Globus pallidus (tissue), 1 donor: ENCODE data around the gene KATNIP.
"Not testable (repeated sequence)": the region's sequence is repeated elsewhere in the genome, so short reads cannot be mapped to it uniquely, and the experiment has no call there.

Experiments
- DNase-seq: peaks from one replicate; pipeline ENCODE4 v3.0.0-alpha.2; 2015; ENCODE audit warnings: low spot score

Gene KATNIP

GRCh38 chr16:27538528-27538927 is 11.4 kb upstream of the KATNIP start:
- no peak for DNase-seq

DNA sequence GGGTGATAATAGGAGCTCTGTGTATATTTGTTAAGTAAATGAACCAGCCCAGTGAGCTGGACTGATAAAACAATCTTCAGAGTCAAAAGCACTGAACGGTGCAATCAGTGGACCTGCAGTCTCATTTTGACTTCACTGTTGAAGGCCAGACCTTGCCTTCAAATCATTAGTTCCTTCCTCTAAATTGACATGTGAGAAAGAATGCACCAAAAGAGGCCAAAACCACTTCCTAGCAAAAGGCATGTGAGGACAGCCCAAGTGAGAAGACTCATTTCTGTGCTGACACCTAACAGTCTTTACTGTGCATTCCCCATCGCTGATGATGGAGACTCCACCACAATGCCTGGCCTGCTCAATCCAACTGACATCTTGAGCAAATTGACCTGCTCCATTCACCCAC is 10.8 kb upstream of the KATNIP start:
- DNase-seq, result no peak

- DNase-seq, result no peak
Measured at GRCh38 chr16:27539636-27540035, 10.3 kb upstream of the KATNIP start.

GRCh38 chr16:27543801-27544200 is 6.1 kb upstream of the KATNIP start:
- no peak for DNase-seq

DNA sequence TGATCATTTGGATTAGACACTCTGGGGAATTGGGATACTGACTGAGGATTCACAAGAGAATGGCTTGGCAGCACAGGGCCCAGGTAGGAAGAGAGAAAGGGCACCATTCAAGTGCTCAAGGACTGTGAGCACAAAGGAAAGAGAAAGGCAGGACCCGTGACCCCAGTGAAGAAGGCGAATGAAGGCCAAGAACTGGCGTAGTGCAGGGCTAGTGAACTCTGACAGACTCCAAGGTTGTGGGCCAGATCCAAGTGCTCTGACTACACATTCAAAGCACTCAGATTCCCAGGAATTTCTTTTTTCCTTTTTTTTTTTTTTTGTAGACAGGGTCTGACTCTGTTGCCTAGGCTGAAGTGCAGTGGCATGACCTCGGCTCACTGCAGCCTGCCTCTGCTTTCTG is 5.3 kb upstream of the KATNIP start:
- DNase-seq, result no peak

GRCh38 chr16:27547134-27547533 is 2.8 kb upstream of the KATNIP start:
- DNase-seq, result no peak

DNA sequence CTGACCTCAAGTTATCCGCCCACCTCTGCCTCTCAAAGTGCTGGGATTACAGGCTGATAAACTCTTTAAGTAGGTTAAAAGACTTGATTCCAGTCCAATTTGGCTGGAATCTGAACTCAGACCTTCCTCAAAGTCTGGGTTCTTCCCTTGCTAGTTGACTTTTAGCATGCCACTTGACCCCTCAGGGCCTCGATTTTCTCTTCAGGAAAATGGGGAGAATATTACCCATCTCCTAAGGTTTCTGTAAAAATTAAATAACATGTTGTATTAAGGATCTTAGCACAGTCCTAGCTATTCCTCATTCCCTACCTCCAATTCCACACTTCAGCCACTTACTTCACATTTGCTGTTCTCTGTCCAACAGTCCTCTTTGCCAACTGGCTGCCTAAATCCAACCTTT is 2.1 kb upstream of the KATNIP start:
- no peak for DNase-seq

DNA sequence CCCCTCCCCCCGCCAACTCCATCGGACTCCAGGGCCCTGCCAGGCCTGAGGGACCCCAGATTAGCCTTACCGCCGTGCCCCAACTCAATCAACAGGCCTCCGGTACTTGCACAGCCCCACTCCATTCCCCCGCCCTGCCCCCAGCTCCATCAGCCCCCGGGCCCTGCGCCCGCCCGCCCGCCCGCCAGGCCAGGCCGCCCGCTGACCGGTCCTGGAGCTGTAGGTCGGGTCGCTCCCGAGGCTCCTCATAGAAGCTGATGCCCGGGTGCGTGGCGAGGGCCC is 539 bp upstream of the KATNIP start:
- DNase-seq, result no peak

- DNase-seq, result no peak
Measured at GRCh38 chr16:27550582-27550920, 607 bp downstream of the KATNIP start.

DNA sequence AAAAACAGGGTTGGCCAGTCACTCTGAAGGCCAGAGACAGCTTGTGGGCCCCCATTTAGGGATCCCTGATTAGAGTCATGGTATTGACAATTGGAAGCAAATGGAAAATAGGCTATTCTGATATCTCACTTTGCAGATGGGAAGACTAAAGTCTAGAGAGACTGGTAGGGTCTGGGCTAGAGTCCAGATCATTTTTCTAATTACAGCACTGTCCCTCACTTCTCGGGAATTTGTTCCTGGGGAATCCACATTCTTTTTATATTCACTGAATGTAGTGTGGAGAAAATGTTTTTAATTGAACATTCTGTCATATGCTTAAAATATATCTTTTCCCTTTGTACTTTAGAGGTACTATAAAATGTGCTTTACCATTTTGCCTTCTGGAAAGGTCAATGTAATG is 1.1 kb downstream of the KATNIP start:
- no peak for DNase-seq

- no peak for DNase-seq
Measured at GRCh38 chr16:27556471-27556870, 6.5 kb downstream of the KATNIP start.

DNA sequence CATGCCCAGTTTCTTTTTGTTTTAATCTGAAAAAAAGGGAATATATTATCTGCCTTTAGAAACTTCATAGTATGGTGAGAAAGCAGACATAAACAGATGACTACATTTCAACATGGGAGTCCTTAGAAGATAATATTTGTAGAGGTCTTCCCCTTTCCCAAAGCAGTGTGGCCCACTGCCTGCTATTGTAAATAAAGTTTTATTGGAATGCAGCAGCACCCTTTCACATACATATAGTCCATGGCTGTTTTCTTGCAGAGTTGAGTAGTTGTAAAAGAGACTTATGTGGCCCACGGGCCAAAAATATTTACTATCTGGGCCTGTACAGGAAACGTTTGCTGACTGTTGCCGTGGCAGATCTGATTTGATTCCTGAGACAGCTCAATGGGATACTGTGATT is 8.5 kb downstream of the KATNIP start:
- DNase-seq, result no peak

DNA sequence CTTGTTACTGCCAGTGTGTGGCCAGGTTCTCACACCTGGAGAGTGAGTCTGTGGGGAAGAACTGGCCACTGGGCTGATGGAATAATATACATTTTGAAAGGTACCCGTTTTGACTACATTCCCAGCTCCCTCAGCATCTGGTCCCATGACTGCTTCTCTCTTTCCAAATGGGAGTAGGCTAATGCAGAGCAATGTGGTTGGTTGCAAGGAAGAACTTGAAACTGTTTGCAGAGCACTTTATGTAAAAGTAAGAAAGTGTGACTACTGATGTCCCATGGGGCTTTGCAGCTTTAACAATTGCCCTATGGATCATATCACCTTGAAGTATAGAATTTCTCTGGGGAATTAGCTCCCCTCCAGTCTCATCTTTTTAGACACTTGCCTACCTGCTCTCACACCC is 9.0 kb downstream of the KATNIP start:
- no peak for DNase-seq

GRCh38 chr16:27561216-27561615 is 11.3 kb downstream of the KATNIP start:
- no peak for DNase-seq

DNA sequence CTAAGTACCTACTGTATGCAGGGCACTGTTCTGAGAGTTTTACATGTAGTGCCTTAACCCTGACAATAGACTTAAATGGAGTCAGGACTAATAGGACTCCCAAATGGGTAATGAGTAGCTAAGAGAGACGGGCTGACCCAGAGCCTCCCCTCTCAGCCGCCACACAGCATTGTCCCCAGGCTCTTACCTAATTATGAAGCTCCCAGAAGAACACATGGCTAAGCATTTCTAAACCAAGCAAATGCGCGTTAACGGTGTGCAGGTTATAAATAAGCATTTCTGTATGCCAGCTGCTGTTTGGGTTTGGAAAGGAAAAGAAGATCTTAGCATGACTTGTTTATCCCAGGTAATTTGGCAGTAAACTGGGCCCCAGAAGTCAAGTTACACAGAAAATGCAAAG is 14.3 kb downstream of the KATNIP start:
- DNase-seq, result no peak

- no peak for DNase-seq
Measured at GRCh38 chr16:27566417-27566816, 16.5 kb downstream of the KATNIP start.

GRCh38 chr16:27568077-27568476 is 18.1 kb downstream of the KATNIP start:
- no peak for DNase-seq

- DNase-seq, result not testable (repeated sequence)
Measured at GRCh38 chr16:27570986-27571385, 21.0 kb downstream of the KATNIP start.

DNA sequence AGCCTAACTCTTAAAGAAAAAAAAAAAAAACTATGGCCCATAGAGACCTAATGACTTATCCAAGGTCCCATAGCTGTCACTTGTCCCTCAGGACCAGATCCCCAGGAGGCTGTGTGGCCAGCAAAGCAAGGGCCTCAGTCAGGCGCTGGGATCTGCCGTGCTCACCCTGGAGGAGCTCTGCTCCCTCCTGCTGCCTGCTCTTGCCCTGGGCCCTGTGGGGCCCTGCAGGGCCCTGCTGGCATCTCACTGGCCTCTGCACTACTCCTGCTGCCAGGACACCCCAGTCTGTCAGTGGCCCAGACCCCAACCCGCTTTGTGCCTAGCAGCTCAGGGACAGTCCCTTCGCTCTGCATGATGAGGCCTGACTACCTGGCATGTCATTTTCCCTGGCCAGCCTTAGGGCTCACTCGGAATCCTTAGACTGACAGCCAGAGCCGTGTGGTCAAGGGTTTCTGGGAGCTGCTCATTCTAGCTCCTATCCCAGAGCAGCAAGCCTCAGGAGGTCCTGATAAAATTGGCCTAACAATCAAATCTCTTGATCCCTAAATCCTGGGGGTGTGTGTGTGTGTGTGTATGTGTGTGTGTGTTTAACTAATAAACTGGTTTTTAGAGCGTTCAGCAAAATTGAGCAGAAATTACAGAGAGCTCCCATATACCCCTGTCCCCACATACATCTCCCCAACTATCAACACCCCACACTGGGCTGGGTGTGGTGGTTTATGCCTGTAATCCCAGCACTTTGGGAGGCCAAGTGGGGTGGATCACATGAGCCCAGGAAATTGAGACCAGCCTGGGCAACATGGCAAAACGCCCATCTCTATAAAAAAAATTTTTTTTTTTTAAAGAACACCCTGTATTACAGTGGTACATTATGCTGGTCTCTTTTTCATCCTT is 21.7 kb downstream of the KATNIP start:
- DNase-seq, result no peak

DNA sequence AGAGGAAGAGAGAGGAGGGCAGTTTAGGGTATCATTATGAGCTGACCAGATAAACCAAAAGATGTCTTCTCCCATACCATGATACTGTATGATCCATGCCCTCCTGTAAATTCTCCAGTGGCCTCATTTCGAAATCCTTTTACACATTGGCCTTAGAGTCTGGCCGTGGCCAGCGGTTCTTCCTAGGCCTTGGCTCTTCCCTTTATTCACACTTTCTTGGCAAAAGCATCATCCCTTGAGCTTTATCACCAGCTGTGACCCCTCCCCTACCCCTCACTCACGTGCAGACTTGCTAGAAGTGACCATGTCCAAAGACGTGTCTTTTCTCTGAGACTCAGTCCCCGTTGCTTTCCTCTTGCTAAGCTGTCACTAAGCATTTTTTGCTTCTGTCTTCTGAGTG is 22.8 kb downstream of the KATNIP start:
- no peak for DNase-seq

DNA sequence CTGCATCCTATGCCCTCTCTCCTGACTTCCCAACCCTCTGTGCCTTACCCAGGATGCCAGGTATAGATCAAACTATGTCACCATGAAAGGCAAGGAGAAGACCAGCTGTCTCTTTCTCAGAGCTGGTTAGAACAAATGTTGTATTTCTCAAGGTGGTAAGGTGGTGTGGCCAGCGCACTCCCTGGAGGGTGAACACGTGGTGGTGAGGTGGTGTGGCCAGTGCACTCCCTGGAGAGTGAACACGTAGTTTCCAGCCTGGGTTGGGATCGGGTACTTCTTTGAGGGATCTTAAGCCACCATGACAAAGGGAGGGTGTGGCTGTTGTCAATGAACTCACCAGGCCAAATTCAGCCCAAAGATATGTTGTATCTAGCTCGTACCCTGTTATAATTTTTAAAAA is 26.8 kb downstream of the KATNIP start:
- no peak for DNase-seq

DNA sequence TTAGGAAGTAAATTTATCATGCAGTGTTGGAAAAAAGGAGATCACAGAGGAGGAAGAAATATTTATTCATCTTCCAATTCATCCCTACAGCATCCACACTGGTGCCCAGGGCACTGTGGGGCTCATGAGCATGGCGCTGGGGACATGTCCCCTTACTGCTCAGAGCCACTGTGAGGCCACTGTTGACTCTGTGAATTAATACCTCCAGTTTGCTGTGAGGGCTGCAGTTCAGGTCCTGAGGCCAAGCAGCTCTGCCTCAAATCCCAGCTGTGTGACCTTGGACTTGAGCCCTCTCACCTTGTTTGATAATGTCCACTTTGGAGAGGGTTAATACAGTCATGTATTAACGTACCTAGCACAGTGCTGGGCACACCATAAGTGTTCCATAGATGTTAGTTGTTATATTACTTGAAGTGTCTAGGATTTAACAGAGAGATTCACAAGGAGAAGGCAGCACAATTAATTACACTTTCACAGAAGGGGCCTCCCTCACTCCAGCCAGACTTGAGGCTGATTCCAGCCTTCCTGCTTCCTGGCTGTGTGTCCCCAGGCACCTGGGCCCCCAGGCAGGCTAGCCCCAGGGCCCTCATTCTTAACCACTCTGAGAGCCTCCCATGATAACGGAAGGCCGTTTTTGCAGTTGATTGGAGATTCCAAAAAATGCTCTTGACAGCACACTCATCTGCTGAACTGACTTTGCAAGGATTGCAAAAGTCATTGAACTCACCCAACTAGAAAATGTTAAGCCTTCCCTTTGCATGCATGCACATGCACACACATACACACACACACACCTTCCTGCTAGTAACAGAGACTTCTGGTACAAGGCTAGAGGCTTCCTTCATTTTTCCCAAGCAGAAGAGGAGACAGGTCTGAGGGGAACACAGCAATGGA is 29.4 kb downstream of the KATNIP start:
- DNase-seq, result no peak

DNA sequence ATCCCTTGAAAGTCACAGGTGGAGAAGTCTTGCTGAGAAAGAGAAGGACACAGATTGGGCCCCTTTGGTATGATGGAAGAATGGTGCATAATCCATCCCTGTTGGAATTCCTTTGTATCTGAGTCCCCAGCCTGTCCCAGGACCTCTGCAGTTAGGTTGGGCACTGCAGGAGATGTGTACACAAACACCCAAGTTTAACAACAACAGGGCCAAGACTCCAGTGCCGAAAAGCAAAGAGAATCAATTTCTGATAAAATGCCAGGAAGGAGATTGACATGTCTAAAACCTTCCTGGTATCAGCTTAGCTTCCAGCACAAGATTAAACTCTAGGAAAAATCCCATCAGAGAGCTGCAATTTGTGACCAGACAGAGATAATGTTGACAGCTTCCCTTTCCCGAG is 32.9 kb downstream of the KATNIP start:
- no peak for DNase-seq

- DNase-seq, result no peak
Measured at GRCh38 chr16:27583634-27584033, 33.7 kb downstream of the KATNIP start.
